ENCODE data around the gene RNU6-9. TPM values are rescaled to one million over a fixed set of nuclear protein-coding genes. Genes with fewer than 3 reads are reported as not detected.
A peak's percentile ranks its signal among the peaks of the same experiment; 100 is the strongest.

RNU6-9 gene
- total RNA-seq, 4 donors from 2014 or later: not detected

- intact Hi-C loops (cut with DNase I; ENCODE audit: low total_unique reads): no loop called here
- 96 to 99% methylated on average over 7 of the region's 7 CpGs for WGBS, 2 donors
- TF ChIP-seq POLR2A (IDR thresholded peaks at IDR 0.05) (no peak), CTCF (IDR thresholded peaks at IDR 0.05) (no peak)
- DNase-seq (ENCODE audit: low spot score in 2 of 2): no peak
- H3K4me3 ChIP-seq (ENCODE audit: low read depth, poor library complexity, severe bottlenecking): no peak overlapping the region
Measured at GRCh38 chr19:939922-940321, 46.6 kb downstream of the RNU6-9 start.

GRCh38 chr19:940591-941291 lies 47.5 kb downstream of the RNU6-9 start:
- intact Hi-C loops (cut with DNase I; ENCODE audit: low total_unique reads): no loop called here
- TF ChIP-seq CTCF (IDR thresholded peaks at IDR 0.05) (no peak), POLR2A (IDR thresholded peaks at IDR 0.05) (no peak)
- WGBS, 2 donors: 22 to 25% methylated on average over 13 to 60 of the region's 64 CpGs
- DNase-seq (ENCODE audit: low spot score in 2 of 2): peak; percentile 76 to 95
- no peak overlapping the region for H3K4me3 ChIP-seq (ENCODE audit: low read depth, poor library complexity, severe bottlenecking)

- TF ChIP-seq POLR2A (IDR thresholded peaks at IDR 0.05): no peak
- no peak for TF ChIP-seq CTCF (IDR thresholded peaks at IDR 0.05)
- no peak overlapping the region for H3K4me3 ChIP-seq (ENCODE audit: low read depth, poor library complexity, severe bottlenecking)
- intact Hi-C loops (cut with DNase I; ENCODE audit: low total_unique reads): no loop called here
- no peak for DNase-seq (ENCODE audit: low spot score in 2 of 2)
- 52 to 53% methylated on average over 24 to 36 of the region's 45 CpGs for WGBS, 2 donors
Measured at GRCh38 chr19:941292-942132, 48.2 kb downstream of the RNU6-9 start.

- DNase-seq (ENCODE audit: low spot score in 2 of 2): no peak
- 83 to 93% methylated on average over 11 to 32 of the region's 32 CpGs for WGBS, 2 donors
- intact Hi-C loops (cut with DNase I; ENCODE audit: low total_unique reads): no loop called here
- TF ChIP-seq CTCF (IDR thresholded peaks at IDR 0.05) (no peak), POLR2A (IDR thresholded peaks at IDR 0.05) (no peak)
- no peak overlapping the region for H3K4me3 ChIP-seq (ENCODE audit: low read depth, poor library complexity, severe bottlenecking)
Measured at GRCh38 chr19:942133-942645, 48.9 kb downstream of the RNU6-9 start.

Other genes starting within 250 kb of the RNU6-9 start
- 100 to 1,000 TPM in 3 of 4 donors, 10 to 100 TPM in 1; 96.6 to 156 (median 126) TPM for gene RNF126, start 230.3 kb upstream of the RNU6-9 start, total RNA-seq
- 10 to 100 TPM; 14.4 to 51.6 (median 43.5) TPM for gene FSTL3, start 217.1 kb upstream of the RNU6-9 start, total RNA-seq
- gene PRSS57, start 198.0 kb upstream of the RNU6-9 start, total RNA-seq: under 1 TPM in 1 of 4 donors, not detected in 3; 0.32 TPM
- 10 to 100 TPM; 25.1 to 92.3 (median 41.9) TPM for gene PALM, start 184.5 kb upstream of the RNU6-9 start, total RNA-seq
- gene MISP, start 142.4 kb upstream of the RNU6-9 start, total RNA-seq: 1 to 10 TPM in 2 of 4 donors, under 1 TPM in 2; 0.08 to 2.8 (median 0.92) TPM
- gene PTBP1, start 96.0 kb upstream of the RNU6-9 start, total RNA-seq: 100 to 1,000 TPM; 167 to 237 (median 205) TPM
- gene PLPPR3, start 71.5 kb upstream of the RNU6-9 start, total RNA-seq: not detected
- under 1 TPM in 2 of 4 donors, not detected in 2; 0.37 to 0.76 TPM for gene AZU1, start 65.6 kb upstream of the RNU6-9 start, total RNA-seq
- under 1 TPM in 1 of 4 donors, not detected in 3; 0.86 TPM for gene PRTN3, start 52.5 kb upstream of the RNU6-9 start, total RNA-seq
- gene ELANE, start 41.2 kb upstream of the RNU6-9 start, total RNA-seq: 1 to 10 TPM in 1 of 4 donors, under 1 TPM in 1, not detected in 2; 0.51 to 1.9 TPM
- 100 to 1,000 TPM; 263 to 871 (median 364) TPM for gene CFD, start 33.8 kb upstream of the RNU6-9 start, total RNA-seq
- 10 to 100 TPM; 41.7 to 62.3 (median 45.5) TPM for gene MED16, start 297 bp upstream of the RNU6-9 start, total RNA-seq
- gene R3HDM4, start 19.7 kb downstream of the RNU6-9 start, total RNA-seq: 10 to 100 TPM; 58.1 to 75.6 (median 65.8) TPM
- 1 to 10 TPM in 1 of 4 donors, under 1 TPM in 1, not detected in 2; 0.88 to 3.5 TPM for gene KISS1R, start 23.8 kb downstream of the RNU6-9 start, total RNA-seq
- gene ARID3A, start 32.6 kb downstream of the RNU6-9 start, total RNA-seq: 1 to 10 TPM; 1.8 to 9.4 (median 5.6) TPM
- 10 to 100 TPM; 29.0 to 66.9 (median 39.9) TPM for gene WDR18, start 90.9 kb downstream of the RNU6-9 start, total RNA-seq
- not detected for gene GRIN3B, start 106.9 kb downstream of the RNU6-9 start, total RNA-seq
- gene TMEM259, start 127.6 kb downstream of the RNU6-9 start, total RNA-seq: 100 to 1,000 TPM; 180 to 299 (median 226) TPM
- gene RNU6-2, start 128.0 kb downstream of the RNU6-9 start, total RNA-seq: not detected
- 10 to 100 TPM; 71.2 to 86.5 (median 79.7) TPM for gene CNN2, start 133.1 kb downstream of the RNU6-9 start, total RNA-seq
- 10 to 100 TPM; 30.3 to 39.8 (median 33.5) TPM for gene ABCA7, start 146.6 kb downstream of the RNU6-9 start, total RNA-seq
- gene ARHGAP45, start 173.7 kb downstream of the RNU6-9 start, total RNA-seq: 10 to 100 TPM; 12.4 to 36.0 (median 14.4) TPM
- 100 to 1,000 TPM in 3 of 4 donors, 10 to 100 TPM in 1; 93.3 to 198 (median 123) TPM for gene POLR2E, start 201.9 kb downstream of the RNU6-9 start, total RNA-seq
- gene GPX4, start 210.5 kb downstream of the RNU6-9 start, total RNA-seq: 100 to 1,000 TPM; 375 to 507 (median 469) TPM